ENCODE measurements around the gene LIMA1.

GRCh38 chr12:50174971-50175715 lies 108.2 kb downstream of the LIMA1 start:
- peak in 1 of 3 donors; percentile 30 for TF ChIP-seq CTCF (IDR thresholded peaks at IDR 0.05)
- TF ChIP-seq POLR2A (IDR thresholded peaks at IDR 0.05), result no peak

Measured in lower leg skin (tissue), 3 donors.